Measurements from ENCODE around the gene F2RL3. TPM values are rescaled to one million over a fixed set of nuclear protein-coding genes. Genes with fewer than 3 reads are reported as not detected.

The F2RL3 gene
- total RNA-seq, 2 experiments from 2014 or later: not detected

GRCh38 chr19:16928916-16929315 lies 40.1 kb downstream of the F2RL3 start:
- Mint-ChIP-seq H3K27me3 (peaks cover 22% of the 10 kb centered on the region), H3K9me3 (peaks cover 16% of the 10 kb centered on the region), H3K4me3 (no peak overlapping the region), H3K4me1 (ENCODE audit: low read depth) (no peaks in the 10 kb centered on the region), H3K36me3 (ENCODE audit: low read depth) (no peaks in the 10 kb centered on the region), H3K27ac (no peak overlapping the region)
- ChIA-PET POLR2A (no interaction called here), CTCF (no interaction called here)
- Histone ChIP-seq H3K4me3 (ENCODE audit: low read length) (no peak overlapping the region), H3K36me3 (ENCODE audit: insufficient read depth, low read length) (no peaks in the 10 kb centered on the region), H3K27ac (ENCODE audit: low read depth in 1 of 2, low read length in 2 of 2) (no peak overlapping the region), H3K4me1 (ENCODE audit: insufficient read depth, low read length) (no peaks in the 10 kb centered on the region), H3K9me3 (ENCODE audit: control insufficient read depth in 1 of 2, insufficient read depth in 1 of 2, low read length in 2 of 2) (peaks cover 10 to 44% of the 10 kb centered on the region in 2 experiments), H3K27me3 (ENCODE audit: control insufficient read depth in 1 of 2, insufficient read depth in 2 of 2, low read length in 2 of 2) (no peaks in the 10 kb centered on the region)
- no peak for TF ChIP-seq CTCF (IDR thresholded peaks at IDR 0.05)
- ATAC-seq (ENCODE audit: poor library complexity): no peak
- no peak for DNase-seq
- intact Hi-C loops (cut with DNase I, micrococcal nuclease): no loop called here

- CTCF ChIA-PET: no interaction called here
- no peak overlapping the region for H3K4me3 ChIP-seq (ENCODE audit: low read length)
- no peak for ATAC-seq (ENCODE audit: poor library complexity)
- Mint-ChIP-seq H3K4me3 (no peak overlapping the region), H3K36me3 (ENCODE audit: low read depth) (no peaks in the 10 kb centered on the region), H3K27ac (no peak overlapping the region), H3K9me3 (peaks cover 16% of the 10 kb centered on the region), H3K27me3 (peaks cover 22% of the 10 kb centered on the region), H3K4me1 (ENCODE audit: low read depth) (no peaks in the 10 kb centered on the region)
- H3K36me3 ChIP-seq (ENCODE audit: insufficient read depth, low read length): no peaks in the 10 kb centered on the region
- peaks cover 20 to 29% of the 10 kb centered on the region in 2 experiments for H3K9me3 ChIP-seq (ENCODE audit: control insufficient read depth in 1 of 2, insufficient read depth in 1 of 2, low read length in 2 of 2)
- no peak for TF ChIP-seq CTCF (IDR thresholded peaks at IDR 0.05)
- H3K4me1 ChIP-seq (ENCODE audit: insufficient read depth, low read length): no peaks in the 10 kb centered on the region
- POLR2A ChIA-PET: no interaction called here
- no peak for DNase-seq
- intact Hi-C loops (cut with DNase I, micrococcal nuclease): no loop called here
- no peaks in the 10 kb centered on the region for H3K27me3 ChIP-seq (ENCODE audit: control insufficient read depth in 1 of 2, insufficient read depth in 2 of 2, low read length in 2 of 2)
- no peak overlapping the region for H3K27ac ChIP-seq (ENCODE audit: low read depth in 1 of 2, low read length in 2 of 2)
These were observed 42.0 kb downstream of the F2RL3 start for GRCh38 chr19:16930753-16931152.

GRCh38 chr19:16931306-16931705 lies 42.5 kb downstream of the F2RL3 start:
- Mint-ChIP-seq H3K27ac (no peak overlapping the region), H3K4me3 (no peak overlapping the region), H3K27me3 (peaks cover 22% of the 10 kb centered on the region), H3K36me3 (ENCODE audit: low read depth) (no peaks in the 10 kb centered on the region), H3K9me3 (peaks cover 20% of the 10 kb centered on the region), H3K4me1 (ENCODE audit: low read depth) (no peaks in the 10 kb centered on the region)
- Histone ChIP-seq H3K27ac (ENCODE audit: low read depth in 1 of 2, low read length in 2 of 2) (no peak overlapping the region), H3K4me1 (ENCODE audit: insufficient read depth, low read length) (no peaks in the 10 kb centered on the region), H3K9me3 (ENCODE audit: control insufficient read depth in 1 of 2, insufficient read depth in 1 of 2, low read length in 2 of 2) (peaks cover 21 to 27% of the 10 kb centered on the region in 2 experiments), H3K27me3 (ENCODE audit: control insufficient read depth in 1 of 2, insufficient read depth in 2 of 2, low read length in 2 of 2) (no peaks in the 10 kb centered on the region), H3K4me3 (ENCODE audit: low read length) (no peak overlapping the region), H3K36me3 (ENCODE audit: insufficient read depth, low read length) (no peaks in the 10 kb centered on the region)
- DNase-seq: no peak
- CTCF ChIA-PET: no interaction called here
- intact Hi-C loops (cut with DNase I, micrococcal nuclease): no loop called here
- POLR2A ChIA-PET: no interaction called here
- TF ChIP-seq CTCF (IDR thresholded peaks at IDR 0.05): no peak
- ATAC-seq (ENCODE audit: poor library complexity): no peak
